H1 (cell line): ENCODE measurements around the gene TDRD3. TPM values are rescaled to one million over a fixed set of nuclear protein-coding genes. Genes with fewer than 3 reads are reported as not detected.

ENCODE experiments used
- CTCF ChIA-PET: fragments of 300-600 bp; sonication (Branson Sonifier 250); formaldehyde crosslinking; loops from one replicate; lab custom pipeline; 2021; ENCODE audit not compliant: partially characterized antibody; lab: Charles Lee
- POLR2A ChIA-PET: fragments of 300-600 bp; sonication (Branson Sonifier 250); formaldehyde crosslinking; loops from one replicate; lab custom pipeline; 2021; ENCODE audit warnings: inconsistent platforms; ENCODE audit not compliant: partially characterized antibody; lab: Charles Lee
- DNase-seq, 2 experiments: peaks; one replicate each; pipeline versions ENCODE4 v3.0.0 to v3.0.0-alpha.2; 2010 to 2022; ENCODE audit warnings: low spot score in 2 of 2, low read depth in 1 of 2, mixed read lengths in 1 of 2
- FAIRE-seq: peaks from 2 replicates; lab custom pipeline; 2011; peaks lifted over from hg19 to GRCh38; lab: Jason Lieb, UNC
- H2AFZ ChIP-seq: 2 replicates; pipeline ENCODE4 v1.8.1; 2012; ENCODE audit warnings: low read length, inconsistent platforms
- H2AK5ac ChIP-seq: 2 replicates; pipeline ENCODE4 v1.6.1; 2013; ENCODE audit warnings: low read depth, low read length
- H2BK120ac ChIP-seq: replicated peaks from 2 replicates; pipeline ENCODE3; 2013; ENCODE audit warnings: low read depth, low read length, inconsistent platforms
- H2BK12ac ChIP-seq: 2 replicates; pipeline ENCODE4 v1.6.1; 2013; ENCODE audit warnings: low read depth, low read length
- H2BK15ac ChIP-seq: 2 replicates; pipeline ENCODE4 v1.6.1; 2013; ENCODE audit warnings: low read length
- H2BK20ac ChIP-seq: 2 replicates; pipeline ENCODE4 v1.6.1; 2013; ENCODE audit warnings: low read length
- H2BK5ac ChIP-seq: 2 replicates; pipeline ENCODE4 v1.6.1; 2013; ENCODE audit warnings: low read depth, low read length
- H3K14ac ChIP-seq: 2 replicates; pipeline ENCODE4 v1.6.1; 2013; ENCODE audit warnings: inconsistent platforms; ENCODE audit not compliant: insufficient read length
- H3K18ac ChIP-seq: 2 replicates; pipeline ENCODE4 v1.6.1; 2013; ENCODE audit warnings: low read length; ENCODE audit errors: extremely low read depth
- H3K23ac ChIP-seq: 2 replicates; pipeline ENCODE4 v1.6.1; 2013; ENCODE audit warnings: inconsistent platforms; ENCODE audit not compliant: insufficient read length
- H3K23me2 ChIP-seq: 2 replicates; pipeline ENCODE4 v1.6.1; 2013; ENCODE audit warnings: low read depth, low read length
- H3K27ac ChIP-seq: 2 replicates; pipeline ENCODE4 v1.6.1; 2011; ENCODE audit warnings: low read depth, low read length, inconsistent platforms
- H3K27me3 ChIP-seq, 4 experiments: replicated peaks in 1 of 4; 1 replicate in 1 of 4; 2 replicates in 3 of 4; pipeline versions ENCODE4 v1.6.1 to v1.8.1; 2011 to 2013; ENCODE audit warnings: low read length in 3 of 4, mild to moderate bottlenecking in 3 of 4, inconsistent platforms in 2 of 4, mixed read lengths in 2 of 4, moderate library complexity in 1 of 4; ENCODE audit not compliant: control insufficient read depth in 3 of 4, insufficient read depth in 3 of 4; ENCODE audit errors: extremely low read depth in 1 of 4
- H3K36me3 ChIP-seq, 4 experiments: 2 replicates each; pipeline versions ENCODE4 v1.6.1 to v1.8.1; 2011 to 2013; ENCODE audit warnings: mild to moderate bottlenecking in 4 of 4, low read length in 3 of 4, moderate library complexity in 2 of 4, control low read depth in 1 of 4, inconsistent platforms in 1 of 4; ENCODE audit not compliant: insufficient read depth in 4 of 4, control insufficient read depth in 2 of 4
- H3K4ac ChIP-seq: replicated peaks from 2 replicates; pipeline ENCODE3; 2013; ENCODE audit warnings: low read length, low read depth, mixed read lengths, inconsistent platforms; ENCODE audit not compliant: insufficient read length
- H3K4me1 ChIP-seq, 4 experiments: replicated peaks in 1 of 4; 1 replicate in 1 of 4; 2 replicates in 3 of 4; pipeline versions ENCODE4 v1.6.1 to v1.8.1; 2011 to 2013; ENCODE audit warnings: low read length in 3 of 4, inconsistent platforms in 2 of 4, mixed read lengths in 1 of 4; ENCODE audit not compliant: insufficient read depth in 4 of 4, control insufficient read depth in 3 of 4
- H3K4me2 ChIP-seq, 2 experiments: 2 replicates each; pipeline versions ENCODE4 v1.6.1 to v1.8.1; 2011 to 2013; ENCODE audit warnings: low read depth in 2 of 2, low read length in 2 of 2, control low read depth in 1 of 2, inconsistent platforms in 1 of 2, mild to moderate bottlenecking in 1 of 2; ENCODE audit not compliant: insufficient read depth in 1 of 2
- H3K4me3 ChIP-seq, 4 experiments: fragments of 200-600, 300-600 bp in 1 of 4; sonication (generic), shearing (Covaris generic), sonication (Bioruptor Twin) in 1 of 4; 2 replicates each; pipeline versions ENCODE4 v1.5.1 to v1.8.1; 2011 to 2016; ENCODE audit warnings: low read length in 4 of 4, low read depth in 3 of 4, control low read depth in 2 of 4, inconsistent platforms in 2 of 4, mild to moderate bottlenecking in 2 of 4, mixed read lengths in 1 of 4, moderate library complexity in 1 of 4; ENCODE audit not compliant: insufficient read depth in 2 of 4; ENCODE audit errors: extremely low read depth in 1 of 4
- H3K56ac ChIP-seq: replicated peaks from 2 replicates; pipeline ENCODE3; 2013; ENCODE audit warnings: low read depth, mild to moderate bottlenecking, mixed read lengths, low read length, inconsistent platforms; ENCODE audit not compliant: insufficient read length
- H3K79me1 ChIP-seq: 2 replicates; pipeline ENCODE4 v1.6.1; 2013; ENCODE audit warnings: low read depth, low read length, control low read depth
- H3K79me2 ChIP-seq, 2 experiments: 2 replicates each; pipeline versions ENCODE4 v1.6.1 to v1.8.1; 2012 to 2013; ENCODE audit warnings: low read length in 2 of 2, mild to moderate bottlenecking in 2 of 2, inconsistent platforms in 1 of 2; ENCODE audit not compliant: insufficient read depth in 2 of 2, control insufficient read depth in 1 of 2
- H3K9ac ChIP-seq, 4 experiments: replicated peaks in 1 of 4; 1 replicate in 1 of 4; 2 replicates in 3 of 4; pipeline versions ENCODE4 v1.6.1 to v1.8.1; 2011 to 2013; ENCODE audit warnings: low read depth in 3 of 4, low read length in 3 of 4, control low read depth in 2 of 4, mild to moderate bottlenecking in 2 of 4, moderate library complexity in 2 of 4, inconsistent platforms in 1 of 4; ENCODE audit errors: extremely low read depth in 1 of 4
- H3K9me3 ChIP-seq, 2 experiments: 2 replicates each; pipeline versions ENCODE4 v1.6.1 to v1.8.1; 2012 to 2013; ENCODE audit warnings: mild to moderate bottlenecking in 2 of 2, moderate library complexity in 2 of 2, control low read depth in 1 of 2, inconsistent platforms in 1 of 2, low read depth in 1 of 2, low read length in 1 of 2, mixed read lengths in 1 of 2; ENCODE audit not compliant: insufficient read depth in 2 of 2
- H4K20me1 ChIP-seq, 2 experiments: replicated peaks in 1 of 2; 2 replicates each; pipeline versions ENCODE3 to v1.8.1; 2011 to 2013; ENCODE audit warnings: inconsistent platforms in 2 of 2, low read length in 2 of 2, mild to moderate bottlenecking in 1 of 2; ENCODE audit not compliant: insufficient read depth in 2 of 2, control insufficient read depth in 1 of 2
- H4K5ac ChIP-seq: 2 replicates; pipeline ENCODE4 v1.6.1; 2013; ENCODE audit warnings: low read length, low read depth, mixed read lengths, inconsistent platforms; ENCODE audit not compliant: insufficient read length
- H4K8ac ChIP-seq: 2 replicates; pipeline ENCODE4 v1.8.0; 2013; ENCODE audit warnings: mild to moderate bottlenecking, moderate library complexity, low read length, inconsistent platforms; ENCODE audit not compliant: insufficient read depth; ENCODE audit errors: extremely low read depth
- H4K91ac ChIP-seq: replicated peaks from 2 replicates; pipeline ENCODE3; 2013; ENCODE audit warnings: low read length, mixed read lengths, inconsistent platforms; ENCODE audit not compliant: insufficient read length
- ASH2L ChIP-seq: fragments of 200-600, 300-600 bp; sonication (generic); IDR thresholded peaks from one replicate; pipeline ENCODE4 v1.7.1; 2017; ENCODE audit warnings: low read length
- CBX8 ChIP-seq: fragments of 300-800, 300-1000 bp; sonication (generic); IDR thresholded peaks from 2 replicates; pipeline ENCODE4 v1.7.1; 2016; ENCODE audit warnings: low read depth, low read length, borderline replicate concordance
- SP2 ChIP-seq: IDR thresholded peaks from 2 replicates; pipeline ENCODE4 v1.6.1; 2012; ENCODE audit warnings: mild to moderate bottlenecking, low read length, inconsistent platforms
- YY1 ChIP-seq: IDR thresholded peaks from 2 replicates; pipeline ENCODE4 v1.6.1; 2011; ENCODE audit warnings: low read depth, mild to moderate bottlenecking, low read length
- WGBS, 2 experiments: shearing (Covaris generic) in 1 of 2; methylation state at CpG; one replicate each; pipeline versions ENCODE4 v1.1.6 to v1.1.7; 2013 to 2015; ENCODE audit warnings: low lambda C conversion rate in 2 of 2, mixed read lengths in 2 of 2, inconsistent platforms in 1 of 2, low coverage in 1 of 2, missing lambda C conversion rate in 1 of 2; ENCODE audit not compliant: insufficient replicate concordance in 2 of 2, insufficient coverage in 1 of 2, insufficient read length in 1 of 2; ENCODE audit errors: extremely low coverage in 1 of 2, missing lambda C conversion rate in 1 of 2; 5-methylcytosine and 5-hydroxymethylcytosine counted together
- polyA plus RNA-seq, 7 experiments: library from polyadenylated mRNA; depleted of rRNA in 3 of 7; stranded (reverse) in 5 of 7; unstranded in 2 of 7; fragments of >200 nt in 5 of 7; fragments of 200-250 nt in 2 of 7; gene quantifications; 1 replicate in 5 of 7; 2 replicates in 1 of 7; 4 replicates in 1 of 7; pipeline versions ENCODE4 v1.2.1 to v1.2.3, GENCODE V29; 2011 to 2013; ENCODE audit warnings: missing spikeins in 2 of 7, mixed read lengths in 2 of 7
- total RNA-seq: library from RNA; stranded (reverse); fragmentation: NEBNext Ultra II Directional; extraction: Animal tissue kit (Norgen Biotek cat#: 25700); gene quantifications from 2 replicates; pipeline ENCODE4 v1.2.1, GENCODE V29; 2021
- TF ChIP-seq, protein P1 (sequence below): IDR thresholded peaks from 2 replicates; pipeline ENCODE4 v1.6.1; 2012; ENCODE audit warnings: inconsistent platforms

TDRD3 gene
- total and polyA plus RNA-seq, 2 of the 8 experiments (the other 6 are each of a cell fraction or from before 2014, with no cell fraction given) = 2.5 to 14.7 TPM

GRCh38 chr13:60417734-60418133 lies 20.7 kb downstream of the TDRD3 start:
- Histone ChIP-seq H3K23ac (no peak overlapping the region), H2BK20ac (no peak overlapping the region), H3K9me3 (peaks cover 2 to 5% of the 10 kb centered on the region in 2 experiments; a peak in 1 of 4 replicates), H4K91ac (no peak overlapping the region), H3K14ac (no peak overlapping the region), H2BK5ac (no peak overlapping the region), H4K5ac (no peak overlapping the region), H3K4me2 (no peak overlapping the region), H4K8ac (no peak overlapping the region), H4K20me1 (no peaks in the 10 kb centered on the region), H3K27ac (no peak overlapping the region), H3K4ac (no peak overlapping the region), H2AK5ac (no peak overlapping the region), H3K9ac (no peak overlapping the region), H3K18ac (no peak overlapping the region), H3K4me3 (no peak overlapping the region), H3K23me2 (no peaks in the 10 kb centered on the region), H3K56ac (no peak overlapping the region), H2BK15ac (no peak overlapping the region), H3K36me3 (no peaks in the 10 kb centered on the region), H3K79me2 (peaks cover 0 to 11% of the 10 kb centered on the region in 2 experiments; a peak in 2 of 4 replicates), H3K79me1 (no peaks in the 10 kb centered on the region), H2BK120ac (no peak overlapping the region)
- ChIA-PET POLR2A (interaction anchor here (1.5 kb wide), 1 partner anchor 11 kb away, joined by 4 read pairs; no protein-coding TSS in a partner anchor), CTCF (interaction anchor here (0.7 kb wide), 1 partner anchor 218 kb away, joined by 3 read pairs; no protein-coding TSS in a partner anchor)
- no peak for FAIRE-seq
- 70% methylated on average over 2 of the region's 2 CpGs; no CpG with 5 or more reads in 1 of the 2 experiments for WGBS, 2 experiments
- TF ChIP-seq SP2 (no peak), ASH2L (no peak), YY1 (no peak), CBX8 (no peak)
- TF ChIP-seq, protein P1, sequence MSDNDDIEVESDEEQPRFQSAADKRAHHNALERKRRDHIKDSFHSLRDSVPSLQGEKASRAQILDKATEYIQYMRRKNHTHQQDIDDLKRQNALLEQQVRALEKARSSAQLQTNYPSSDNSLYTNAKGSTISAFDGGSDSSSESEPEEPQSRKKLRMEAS = no peak
- TF ChIP-seq, all 59 proteins: peak for 0
- Histone ChIP-seq H3K27me3 (no peaks in the 10 kb centered on the region), H3K4me1 (no peaks in the 10 kb centered on the region), H2BK12ac (no peak overlapping the region), H2AFZ (no peak overlapping the region)
- no peak for DNase-seq
